ENCODE results near the gene BCOR. TPM values are rescaled to one million over a fixed set of nuclear protein-coding genes. Genes with fewer than 3 reads are reported as not detected.

BCOR gene
- total RNA-seq, 1 experiment from 2014 or later: 21.8 TPM

DNA sequence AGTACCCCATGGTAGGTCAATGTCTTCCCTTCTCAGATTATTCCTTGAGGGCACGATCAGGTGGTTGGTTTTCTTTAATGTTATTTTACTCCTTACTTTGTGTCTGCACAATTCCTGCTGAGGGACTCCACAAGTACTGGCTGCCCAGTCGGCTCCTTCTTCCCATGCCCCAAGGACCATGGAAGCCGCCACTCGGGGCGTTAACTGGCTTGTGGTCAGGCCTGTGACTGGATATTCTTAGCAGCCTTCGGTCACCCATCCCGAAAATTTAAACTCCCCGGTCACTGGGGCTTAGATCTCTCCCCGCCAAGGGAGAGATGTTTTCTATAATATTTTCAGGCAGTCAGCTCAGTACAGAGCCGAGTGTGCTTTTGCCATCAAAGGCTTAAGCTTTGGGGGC lies 24.7 kb upstream of the BCOR start:
- H3K36me3 ChIP-seq (ENCODE audit: low read depth, low read length): no peaks in the 10 kb centered on the region
- peaks cover 15% of the 10 kb centered on the region for H3K4me1 ChIP-seq (ENCODE audit: insufficient read depth, low read length)
- intact Hi-C loops (cut with micrococcal nuclease): no loop called here
- no peak overlapping the region for H2AFZ ChIP-seq (ENCODE audit: low read length)
- no peak overlapping the region for H3K4me2 ChIP-seq (ENCODE audit: low read length)
- DNase-seq (no peak), ATAC-seq (no peak)
- H3K4me3 ChIP-seq (ENCODE audit: low read length): no peak overlapping the region
- H3K27ac ChIP-seq (ENCODE audit: low read length): no peak overlapping the region
- no peaks in the 10 kb centered on the region for H3F3A ChIP-seq (ENCODE audit: low read length, unreplicated experiment)
- no peaks in the 10 kb centered on the region for H3K79me2 ChIP-seq (ENCODE audit: low read length)
- BruUV-seq (replicated peaks): no TSS peak
- H3K9me3 ChIP-seq (ENCODE audit: low read length): no peaks in the 10 kb centered on the region
- no peaks in the 10 kb centered on the region for H3K27me3 ChIP-seq (ENCODE audit: low read length)
- ChIA-PET POLR2A (ENCODE audit: unreplicated experiment) (no interaction called here), CTCF (no interaction called here)
- TF ChIP-seq EZH2phosphoT487 (IDR thresholded peaks at IDR 0.05; ENCODE audit: borderline replicate concordance, low read length): no peak
- no peak for TF ChIP-seq CTCF (conservative IDR thresholded peaks at IDR 0.05; ENCODE audit: low read depth, low read length)
- TF ChIP-seq EZH2 (IDR thresholded peaks at IDR 0.05; ENCODE audit: low read length, unreplicated experiment): no peak
- no peaks in the 10 kb centered on the region for H4K20me1 ChIP-seq (ENCODE audit: low read length)
- no peaks in the 10 kb centered on the region for H3K9me2 ChIP-seq (replicated peaks; ENCODE audit: low read length)
- H3K9ac ChIP-seq (ENCODE audit: low read length): no peak overlapping the region

GRCh38 chrX:40121618-40122017 lies 23.9 kb upstream of the BCOR start:
- Histone ChIP-seq H3K36me3 (ENCODE audit: low read depth, low read length) (no peaks in the 10 kb centered on the region), H3K27ac (ENCODE audit: low read length) (peak overlapping the region; percentile 18; the same call in 1 of the 2 replicates), H2AFZ (ENCODE audit: low read length) (0 out of 2 replicates have a peak overlapping the region, but pooled peaks have one; percentile 58), H3K79me2 (ENCODE audit: low read length) (no peaks in the 10 kb centered on the region), H3K27me3 (ENCODE audit: low read length) (no peaks in the 10 kb centered on the region), H3K9me3 (ENCODE audit: low read length) (no peaks in the 10 kb centered on the region), H3K4me2 (ENCODE audit: low read length) (peak overlapping the region; percentile 42; the same call in 1 of the 2 replicates), H3K4me3 (ENCODE audit: low read length) (no peak overlapping the region), H3K9ac (ENCODE audit: low read length) (no peak overlapping the region), H3F3A (ENCODE audit: low read length, unreplicated experiment) (no peaks in the 10 kb centered on the region), H3K9me2 (replicated peaks; ENCODE audit: low read length) (no peaks in the 10 kb centered on the region), H4K20me1 (ENCODE audit: low read length) (no peaks in the 10 kb centered on the region), H3K4me1 (ENCODE audit: insufficient read depth, low read length) (peaks cover 15% of the 10 kb centered on the region)
- TF ChIP-seq EZH2phosphoT487 (IDR thresholded peaks at IDR 0.05; ENCODE audit: borderline replicate concordance, low read length) (no peak), CTCF (conservative IDR thresholded peaks at IDR 0.05; ENCODE audit: low read depth, low read length) (no peak), EZH2 (IDR thresholded peaks at IDR 0.05; ENCODE audit: low read length, unreplicated experiment) (no peak)
- DNase-seq (no peak), ATAC-seq (no peak)
- intact Hi-C loops (cut with micrococcal nuclease): no loop called here
- CTCF ChIA-PET: no interaction called here
- BruUV-seq (replicated peaks): no TSS peak
- POLR2A ChIA-PET (ENCODE audit: unreplicated experiment): no interaction called here

- no TSS peak for BruUV-seq (replicated peaks)
- peak; percentile 73 for DNase-seq
- Histone ChIP-seq H3F3A (ENCODE audit: low read length, unreplicated experiment) (no peaks in the 10 kb centered on the region), H3K9me3 (ENCODE audit: low read length) (no peaks in the 10 kb centered on the region), H3K9me2 (replicated peaks; ENCODE audit: low read length) (no peaks in the 10 kb centered on the region), H3K27ac (ENCODE audit: low read length) (peak overlapping the region; percentile 18; the same call in 1 of the 2 replicates), H3K27me3 (ENCODE audit: low read length) (no peaks in the 10 kb centered on the region), H3K79me2 (ENCODE audit: low read length) (no peaks in the 10 kb centered on the region), H3K4me3 (ENCODE audit: low read length) (no peak overlapping the region), H3K9ac (ENCODE audit: low read length) (no peak overlapping the region), H3K4me1 (ENCODE audit: insufficient read depth, low read length) (peaks cover 15% of the 10 kb centered on the region), H2AFZ (ENCODE audit: low read length) (0 out of 2 replicates have a peak overlapping the region, but pooled peaks have one; percentile 58), H4K20me1 (ENCODE audit: low read length) (no peaks in the 10 kb centered on the region), H3K36me3 (ENCODE audit: low read depth, low read length) (no peaks in the 10 kb centered on the region), H3K4me2 (ENCODE audit: low read length) (peak overlapping the region; percentile 42; the same call in 1 of the 2 replicates)
- CTCF ChIA-PET: no interaction called here
- TF ChIP-seq CTCF (conservative IDR thresholded peaks at IDR 0.05; ENCODE audit: low read depth, low read length) (no peak), EZH2 (IDR thresholded peaks at IDR 0.05; ENCODE audit: low read length, unreplicated experiment) (no peak), EZH2phosphoT487 (IDR thresholded peaks at IDR 0.05; ENCODE audit: borderline replicate concordance, low read length) (no peak)
- POLR2A ChIA-PET (ENCODE audit: unreplicated experiment): no interaction called here
- intact Hi-C loops (cut with micrococcal nuclease): no loop called here
- peak; percentile 91 for ATAC-seq
Measured at GRCh38 chrX:40120838-40121580, 23.3 kb upstream of the BCOR start.
